H1 (cell line): ENCODE data around the gene TRAP1. TPM values are rescaled to one million over a fixed set of nuclear protein-coding genes. Genes with fewer than 3 reads are reported as not detected.

ENCODE experiments used
- CTCF ChIA-PET: fragments of 300-600 bp; sonication (Branson Sonifier 250); formaldehyde crosslinking; loops from one replicate; lab custom pipeline; 2021; ENCODE audit not compliant: partially characterized antibody; lab: Charles Lee
- POLR2A ChIA-PET: fragments of 300-600 bp; sonication (Branson Sonifier 250); formaldehyde crosslinking; loops from one replicate; lab custom pipeline; 2021; ENCODE audit warnings: inconsistent platforms; ENCODE audit not compliant: partially characterized antibody; lab: Charles Lee
- DNase-seq, 2 experiments: peaks; one replicate each; pipeline versions ENCODE4 v3.0.0 to v3.0.0-alpha.2; 2010 to 2022; ENCODE audit warnings: low spot score in 2 of 2, low read depth in 1 of 2, mixed read lengths in 1 of 2
- FAIRE-seq: peaks from 2 replicates; lab custom pipeline; 2011; peaks lifted over from hg19 to GRCh38; lab: Jason Lieb, UNC
- H2AFZ ChIP-seq: 2 replicates; pipeline ENCODE4 v1.8.1; 2012; ENCODE audit warnings: low read length, inconsistent platforms
- H2AK5ac ChIP-seq: 2 replicates; pipeline ENCODE4 v1.6.1; 2013; ENCODE audit warnings: low read depth, low read length
- H2BK120ac ChIP-seq: replicated peaks from 2 replicates; pipeline ENCODE3; 2013; ENCODE audit warnings: low read depth, low read length, inconsistent platforms
- H2BK12ac ChIP-seq: 2 replicates; pipeline ENCODE4 v1.6.1; 2013; ENCODE audit warnings: low read depth, low read length
- H2BK15ac ChIP-seq: 2 replicates; pipeline ENCODE4 v1.6.1; 2013; ENCODE audit warnings: low read length
- H2BK20ac ChIP-seq: 2 replicates; pipeline ENCODE4 v1.6.1; 2013; ENCODE audit warnings: low read length
- H2BK5ac ChIP-seq: 2 replicates; pipeline ENCODE4 v1.6.1; 2013; ENCODE audit warnings: low read depth, low read length
- H3K14ac ChIP-seq: 2 replicates; pipeline ENCODE4 v1.6.1; 2013; ENCODE audit warnings: inconsistent platforms; ENCODE audit not compliant: insufficient read length
- H3K18ac ChIP-seq: 2 replicates; pipeline ENCODE4 v1.6.1; 2013; ENCODE audit warnings: low read length; ENCODE audit errors: extremely low read depth
- H3K23ac ChIP-seq: 2 replicates; pipeline ENCODE4 v1.6.1; 2013; ENCODE audit warnings: inconsistent platforms; ENCODE audit not compliant: insufficient read length
- H3K23me2 ChIP-seq: 2 replicates; pipeline ENCODE4 v1.6.1; 2013; ENCODE audit warnings: low read depth, low read length
- H3K27ac ChIP-seq: 2 replicates; pipeline ENCODE4 v1.6.1; 2011; ENCODE audit warnings: low read depth, low read length, inconsistent platforms
- H3K27me3 ChIP-seq, 4 experiments: replicated peaks in 1 of 4; 1 replicate in 1 of 4; 2 replicates in 3 of 4; pipeline versions ENCODE4 v1.6.1 to v1.8.1; 2011 to 2013; ENCODE audit warnings: low read length in 3 of 4, mild to moderate bottlenecking in 3 of 4, inconsistent platforms in 2 of 4, mixed read lengths in 2 of 4, moderate library complexity in 1 of 4; ENCODE audit not compliant: control insufficient read depth in 3 of 4, insufficient read depth in 3 of 4; ENCODE audit errors: extremely low read depth in 1 of 4
- H3K36me3 ChIP-seq, 4 experiments: 2 replicates each; pipeline versions ENCODE4 v1.6.1 to v1.8.1; 2011 to 2013; ENCODE audit warnings: mild to moderate bottlenecking in 4 of 4, low read length in 3 of 4, moderate library complexity in 2 of 4, control low read depth in 1 of 4, inconsistent platforms in 1 of 4; ENCODE audit not compliant: insufficient read depth in 4 of 4, control insufficient read depth in 2 of 4
- H3K4ac ChIP-seq: replicated peaks from 2 replicates; pipeline ENCODE3; 2013; ENCODE audit warnings: low read length, low read depth, mixed read lengths, inconsistent platforms; ENCODE audit not compliant: insufficient read length
- H3K4me1 ChIP-seq, 4 experiments: replicated peaks in 1 of 4; 1 replicate in 1 of 4; 2 replicates in 3 of 4; pipeline versions ENCODE4 v1.6.1 to v1.8.1; 2011 to 2013; ENCODE audit warnings: low read length in 3 of 4, inconsistent platforms in 2 of 4, mixed read lengths in 1 of 4; ENCODE audit not compliant: insufficient read depth in 4 of 4, control insufficient read depth in 3 of 4
- H3K4me2 ChIP-seq, 2 experiments: 2 replicates each; pipeline versions ENCODE4 v1.6.1 to v1.8.1; 2011 to 2013; ENCODE audit warnings: low read depth in 2 of 2, low read length in 2 of 2, control low read depth in 1 of 2, inconsistent platforms in 1 of 2, mild to moderate bottlenecking in 1 of 2; ENCODE audit not compliant: insufficient read depth in 1 of 2
- H3K4me3 ChIP-seq, 4 experiments: fragments of 200-600, 300-600 bp in 1 of 4; sonication (generic), shearing (Covaris generic), sonication (Bioruptor Twin) in 1 of 4; 2 replicates each; pipeline versions ENCODE4 v1.5.1 to v1.8.1; 2011 to 2016; ENCODE audit warnings: low read length in 4 of 4, low read depth in 3 of 4, control low read depth in 2 of 4, inconsistent platforms in 2 of 4, mild to moderate bottlenecking in 2 of 4, mixed read lengths in 1 of 4, moderate library complexity in 1 of 4; ENCODE audit not compliant: insufficient read depth in 2 of 4; ENCODE audit errors: extremely low read depth in 1 of 4
- H3K56ac ChIP-seq: replicated peaks from 2 replicates; pipeline ENCODE3; 2013; ENCODE audit warnings: low read depth, mild to moderate bottlenecking, mixed read lengths, low read length, inconsistent platforms; ENCODE audit not compliant: insufficient read length
- H3K79me1 ChIP-seq: 2 replicates; pipeline ENCODE4 v1.6.1; 2013; ENCODE audit warnings: low read depth, low read length, control low read depth
- H3K79me2 ChIP-seq, 2 experiments: 2 replicates each; pipeline versions ENCODE4 v1.6.1 to v1.8.1; 2012 to 2013; ENCODE audit warnings: low read length in 2 of 2, mild to moderate bottlenecking in 2 of 2, inconsistent platforms in 1 of 2; ENCODE audit not compliant: insufficient read depth in 2 of 2, control insufficient read depth in 1 of 2
- H3K9ac ChIP-seq, 4 experiments: replicated peaks in 1 of 4; 1 replicate in 1 of 4; 2 replicates in 3 of 4; pipeline versions ENCODE4 v1.6.1 to v1.8.1; 2011 to 2013; ENCODE audit warnings: low read depth in 3 of 4, low read length in 3 of 4, control low read depth in 2 of 4, mild to moderate bottlenecking in 2 of 4, moderate library complexity in 2 of 4, inconsistent platforms in 1 of 4; ENCODE audit errors: extremely low read depth in 1 of 4
- H3K9me3 ChIP-seq, 2 experiments: 2 replicates each; pipeline versions ENCODE4 v1.6.1 to v1.8.1; 2012 to 2013; ENCODE audit warnings: mild to moderate bottlenecking in 2 of 2, moderate library complexity in 2 of 2, control low read depth in 1 of 2, inconsistent platforms in 1 of 2, low read depth in 1 of 2, low read length in 1 of 2, mixed read lengths in 1 of 2; ENCODE audit not compliant: insufficient read depth in 2 of 2
- H4K20me1 ChIP-seq, 2 experiments: replicated peaks in 1 of 2; 2 replicates each; pipeline versions ENCODE3 to v1.8.1; 2011 to 2013; ENCODE audit warnings: inconsistent platforms in 2 of 2, low read length in 2 of 2, mild to moderate bottlenecking in 1 of 2; ENCODE audit not compliant: insufficient read depth in 2 of 2, control insufficient read depth in 1 of 2
- H4K5ac ChIP-seq: 2 replicates; pipeline ENCODE4 v1.6.1; 2013; ENCODE audit warnings: low read length, low read depth, mixed read lengths, inconsistent platforms; ENCODE audit not compliant: insufficient read length
- H4K8ac ChIP-seq: 2 replicates; pipeline ENCODE4 v1.8.0; 2013; ENCODE audit warnings: mild to moderate bottlenecking, moderate library complexity, low read length, inconsistent platforms; ENCODE audit not compliant: insufficient read depth; ENCODE audit errors: extremely low read depth
- H4K91ac ChIP-seq: replicated peaks from 2 replicates; pipeline ENCODE3; 2013; ENCODE audit warnings: low read length, mixed read lengths, inconsistent platforms; ENCODE audit not compliant: insufficient read length
- EP300 ChIP-seq, 2 experiments: IDR thresholded peaks; 1 replicate in 1 of 2; 2 replicates in 1 of 2; pipeline ENCODE4 v1.6.1; 2011 to 2012; ENCODE audit warnings: low read depth in 2 of 2, low read length in 2 of 2, mild to moderate bottlenecking in 2 of 2, borderline replicate concordance in 1 of 2, inconsistent platforms in 1 of 2, moderate library complexity in 1 of 2
- YY1 ChIP-seq: IDR thresholded peaks from 2 replicates; pipeline ENCODE4 v1.6.1; 2011; ENCODE audit warnings: low read depth, mild to moderate bottlenecking, low read length
- WGBS, 2 experiments: shearing (Covaris generic) in 1 of 2; methylation state at CpG; one replicate each; pipeline versions ENCODE4 v1.1.6 to v1.1.7; 2013 to 2015; ENCODE audit warnings: low lambda C conversion rate in 2 of 2, mixed read lengths in 2 of 2, inconsistent platforms in 1 of 2, low coverage in 1 of 2, missing lambda C conversion rate in 1 of 2; ENCODE audit not compliant: insufficient replicate concordance in 2 of 2, insufficient coverage in 1 of 2, insufficient read length in 1 of 2; ENCODE audit errors: extremely low coverage in 1 of 2, missing lambda C conversion rate in 1 of 2; 5-methylcytosine and 5-hydroxymethylcytosine counted together
- polyA plus RNA-seq, 7 experiments: library from polyadenylated mRNA; depleted of rRNA in 3 of 7; stranded (reverse) in 5 of 7; unstranded in 2 of 7; fragments of >200 nt in 5 of 7; fragments of 200-250 nt in 2 of 7; gene quantifications; 1 replicate in 5 of 7; 2 replicates in 1 of 7; 4 replicates in 1 of 7; pipeline versions ENCODE4 v1.2.1 to v1.2.3, GENCODE V29; 2011 to 2013; ENCODE audit warnings: missing spikeins in 2 of 7, mixed read lengths in 2 of 7
- total RNA-seq: library from RNA; stranded (reverse); fragmentation: NEBNext Ultra II Directional; extraction: Animal tissue kit (Norgen Biotek cat#: 25700); gene quantifications from 2 replicates; pipeline ENCODE4 v1.2.1, GENCODE V29; 2021

Gene TRAP1
- total and polyA plus RNA-seq, 2 of the 8 experiments (the other 6 are each of a cell fraction or from before 2014, with no cell fraction given), result 215 to 283 TPM

- ChIA-PET CTCF (no interaction called here), POLR2A (interaction anchor here (0.6 kb wide), 1 partner anchor 34 kb away, joined by 3 read pairs; no protein-coding TSS in a partner anchor)
- no peak overlapping the region for H3K18ac ChIP-seq
- 91% methylated on average over 7 of the region's 7 CpGs; no CpG with 5 or more reads in 1 of the 2 experiments for WGBS, 2 experiments
- H3K4ac ChIP-seq, result no peak overlapping the region
- no peak overlapping the region for H2BK15ac ChIP-seq
- no peaks in the 10 kb centered on the region for H3K79me1 ChIP-seq
- H3K9me3 ChIP-seq, result no peaks in the 10 kb centered on the region
- H2BK120ac ChIP-seq, result no peak overlapping the region
- no peak for FAIRE-seq
- no peaks in the 10 kb centered on the region for H3K4me1 ChIP-seq
- TF ChIP-seq EP300 (IDR thresholded peaks at IDR 0.05; ENCODE audit: borderline replicate concordance in 1 of 2, low read depth in 2 of 2, low read length in 2 of 2) (no peak), YY1 (no peak)
- TF ChIP-seq, all 59 proteins: peak for 0
- Histone ChIP-seq H3K23ac (no peak overlapping the region), H3K27ac (no peak overlapping the region), H4K91ac (no peak overlapping the region), H2AFZ (no peak overlapping the region), H2AK5ac (no peak overlapping the region), H4K8ac (no peak overlapping the region; the same call in 1 of the 2 replicates), H3K4me3 (no peak overlapping the region), H3K56ac (no peak overlapping the region), H3K4me2 (no peak overlapping the region), H3K36me3 (peaks cover 16 to 52% (median 43%) of the 10 kb centered on the region in 4 experiments; a peak in 7 of 8 replicates), H3K23me2 (no peaks in the 10 kb centered on the region), H3K27me3 (no peaks in the 10 kb centered on the region), H4K20me1 (peaks cover 0 to 3% of the 10 kb centered on the region in 2 experiments), H4K5ac (no peak overlapping the region), H3K14ac (no peak overlapping the region), H3K79me2 (no peaks in the 10 kb centered on the region), H2BK5ac (no peak overlapping the region), H2BK12ac (no peak overlapping the region), H3K9ac (no peak overlapping the region), H2BK20ac (no peak overlapping the region)
- DNase-seq, result no peak
Observed at GRCh38 chr16:3744018-3744417, 26.7 kb upstream of the TRAP1 start.
